ENCODE data around the gene MYO10. TPM values are rescaled to one million over a fixed set of nuclear protein-coding genes. Genes with fewer than 3 reads are reported as not detected.

Gene MYO10
- total RNA-seq, 4 donors from 2014 or later = 34.7 to 122 (median 71.2) TPM

GRCh38 chr5:16808021-16808420 is 128.1 kb downstream of the MYO10 start:
- Histone ChIP-seq H3K4me3 (no peak overlapping the region), H3K4me1 (peaks cover 0 to 15% (median 0%) of the 10 kb centered on the region in 4 donors), H3K9me3 (no peaks in the 10 kb centered on the region), H3K27me3 (no peaks in the 10 kb centered on the region), H3K36me3 (no peaks in the 10 kb centered on the region), H3K27ac (no peak overlapping the region)
- DNase-seq = no peak
- TF ChIP-seq, protein P1, sequence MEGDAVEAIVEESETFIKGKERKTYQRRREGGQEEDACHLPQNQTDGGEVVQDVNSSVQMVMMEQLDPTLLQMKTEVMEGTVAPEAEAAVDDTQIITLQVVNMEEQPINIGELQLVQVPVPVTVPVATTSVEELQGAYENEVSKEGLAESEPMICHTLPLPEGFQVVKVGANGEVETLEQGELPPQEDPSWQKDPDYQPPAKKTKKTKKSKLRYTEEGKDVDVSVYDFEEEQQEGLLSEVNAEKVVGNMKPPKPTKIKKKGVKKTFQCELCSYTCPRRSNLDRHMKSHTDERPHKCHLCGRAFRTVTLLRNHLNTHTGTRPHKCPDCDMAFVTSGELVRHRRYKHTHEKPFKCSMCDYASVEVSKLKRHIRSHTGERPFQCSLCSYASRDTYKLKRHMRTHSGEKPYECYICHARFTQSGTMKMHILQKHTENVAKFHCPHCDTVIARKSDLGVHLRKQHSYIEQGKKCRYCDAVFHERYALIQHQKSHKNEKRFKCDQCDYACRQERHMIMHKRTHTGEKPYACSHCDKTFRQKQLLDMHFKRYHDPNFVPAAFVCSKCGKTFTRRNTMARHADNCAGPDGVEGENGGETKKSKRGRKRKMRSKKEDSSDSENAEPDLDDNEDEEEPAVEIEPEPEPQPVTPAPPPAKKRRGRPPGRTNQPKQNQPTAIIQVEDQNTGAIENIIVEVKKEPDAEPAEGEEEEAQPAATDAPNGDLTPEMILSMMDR (IDR thresholded peaks at IDR 0.05) = no peak
- no peak for TF ChIP-seq POLR2A (IDR thresholded peaks at IDR 0.05)

DNA sequence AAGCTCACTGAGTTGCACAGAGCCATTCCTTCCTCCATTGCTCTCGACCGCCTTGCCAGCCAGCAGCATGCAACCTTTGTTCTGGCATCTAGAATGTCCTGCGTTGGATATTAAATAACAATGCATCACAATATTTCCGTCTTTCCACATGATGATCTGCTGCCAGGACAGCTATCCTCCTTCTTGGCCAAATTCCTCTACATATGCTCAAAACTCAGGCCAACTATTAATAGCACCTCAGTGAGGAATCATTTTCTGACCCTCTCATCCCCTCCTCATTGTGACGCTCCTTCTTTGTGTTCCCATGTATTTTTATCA is 128.6 kb downstream of the MYO10 start:
- Histone ChIP-seq H3K36me3 (no peaks in the 10 kb centered on the region), H3K4me1 (peaks cover 0 to 10% (median 0%) of the 10 kb centered on the region in 4 donors), H3K27me3 (no peaks in the 10 kb centered on the region), H3K4me3 (no peak overlapping the region), H3K9me3 (no peaks in the 10 kb centered on the region), H3K27ac (no peak overlapping the region)
- DNase-seq = no peak
- no peak for TF ChIP-seq POLR2A (IDR thresholded peaks at IDR 0.05)
- TF ChIP-seq, protein P1 (IDR thresholded peaks at IDR 0.05) = no peak

DNA sequence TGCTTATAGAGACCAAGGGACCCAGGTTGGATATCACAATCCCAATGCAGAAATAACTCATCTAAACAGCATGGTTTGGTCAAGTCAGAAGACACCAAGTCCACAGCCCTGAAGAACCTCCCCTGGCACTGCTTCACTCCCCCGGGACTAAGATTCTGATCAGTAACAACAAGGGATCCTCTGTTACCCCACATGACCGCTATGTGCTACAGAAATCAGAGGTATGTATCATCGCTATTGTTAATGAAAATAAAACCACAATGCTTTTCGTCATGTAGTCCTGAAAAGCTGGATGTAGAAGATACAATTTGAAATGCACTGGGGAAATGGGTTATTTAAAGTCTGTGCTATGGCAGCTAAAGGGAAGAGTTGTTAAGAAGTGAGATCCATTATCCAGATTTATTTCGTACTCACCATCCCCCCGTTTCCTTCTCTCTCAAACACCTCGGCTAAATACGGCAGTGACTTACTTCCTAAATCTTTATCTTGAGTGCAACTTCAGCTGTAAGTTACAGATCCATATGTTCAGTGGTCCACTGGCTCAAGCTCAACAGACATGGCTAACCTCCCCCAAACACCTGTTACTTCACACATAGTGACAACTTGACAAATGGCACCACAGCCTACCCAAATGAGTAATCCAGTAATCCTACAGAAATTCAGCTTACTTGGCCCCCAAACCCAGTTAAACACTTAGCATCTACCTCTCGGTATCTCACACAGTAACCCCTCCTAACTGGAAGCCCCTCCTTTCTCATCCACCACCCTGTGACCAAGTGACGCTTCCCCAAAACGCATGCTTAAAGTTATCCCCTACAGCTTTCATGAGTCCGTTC is 129.2 kb downstream of the MYO10 start:
- Histone ChIP-seq H3K27ac (no peak overlapping the region), H3K4me1 (peaks cover 0 to 6% (median 0%) of the 10 kb centered on the region in 4 donors), H3K27me3 (no peaks in the 10 kb centered on the region), H3K9me3 (no peaks in the 10 kb centered on the region), H3K36me3 (no peaks in the 10 kb centered on the region), H3K4me3 (no peak overlapping the region)
- DNase-seq = no peak
- no peak for TF ChIP-seq POLR2A (IDR thresholded peaks at IDR 0.05)
- TF ChIP-seq, protein P1 (IDR thresholded peaks at IDR 0.05) = no peak

DNA sequence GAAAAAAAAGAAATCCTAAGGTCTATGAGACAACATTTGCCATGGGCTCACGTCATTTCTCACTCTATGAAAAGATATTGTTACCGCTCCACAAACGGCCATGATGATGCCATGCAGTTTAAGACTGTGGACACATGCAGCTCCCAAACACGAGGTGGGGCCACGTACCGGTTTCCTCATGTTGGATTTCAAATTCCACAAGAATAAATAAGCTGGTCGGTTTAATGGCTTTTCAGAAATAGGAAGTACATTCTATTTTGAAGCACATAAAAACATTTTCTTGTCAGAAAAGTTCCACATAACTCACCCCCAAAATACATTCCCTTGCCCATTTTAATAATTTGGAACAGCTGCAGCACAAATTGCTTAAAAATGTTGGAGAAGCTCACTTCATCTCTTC is 130.6 kb downstream of the MYO10 start:
- H3K36me3 ChIP-seq = no peaks in the 10 kb centered on the region
- peaks cover 0 to 6% (median 0%) of the 10 kb centered on the region in 4 donors for H3K4me1 ChIP-seq
- H3K4me3 ChIP-seq = no peak overlapping the region
- H3K27ac ChIP-seq = no peak overlapping the region
- no peak for TF ChIP-seq POLR2A (IDR thresholded peaks at IDR 0.05)
- TF ChIP-seq, protein P1 (IDR thresholded peaks at IDR 0.05) = no peak
- no peaks in the 10 kb centered on the region for H3K27me3 ChIP-seq
- no peak for DNase-seq
- H3K9me3 ChIP-seq = no peaks in the 10 kb centered on the region

- H3K27me3 ChIP-seq = no peaks in the 10 kb centered on the region
- no peak overlapping the region for H3K27ac ChIP-seq
- DNase-seq = no peak
- TF ChIP-seq, protein P1 (IDR thresholded peaks at IDR 0.05) = no peak
- TF ChIP-seq POLR2A (IDR thresholded peaks at IDR 0.05) = no peak
- no peak overlapping the region for H3K4me3 ChIP-seq
- H3K9me3 ChIP-seq = no peaks in the 10 kb centered on the region
- H3K36me3 ChIP-seq = no peaks in the 10 kb centered on the region
- no peaks in the 10 kb centered on the region for H3K4me1 ChIP-seq
These were observed 132.3 kb downstream of the MYO10 start for GRCh38 chr5:16803831-16804230.

Data from Peyer's patch (tissue), 4 donors.